VCaP (cell line): Measurements from ENCODE around the gene FBXO3.

Experiments used
- H3K27ac ChIP-seq: fragments of 450-650 bp; 2 replicates; pipeline ENCODE4 v1.5.1; 2017
- TF ChIP-seq, protein P1 (sequence below): fragments of 450-650 bp; conservative IDR thresholded peaks from 2 replicates; pipeline ENCODE4 v1.5.1; 2017; ENCODE audit warnings: mild to moderate bottlenecking, moderate library complexity

FBXO3 gene

DNA sequence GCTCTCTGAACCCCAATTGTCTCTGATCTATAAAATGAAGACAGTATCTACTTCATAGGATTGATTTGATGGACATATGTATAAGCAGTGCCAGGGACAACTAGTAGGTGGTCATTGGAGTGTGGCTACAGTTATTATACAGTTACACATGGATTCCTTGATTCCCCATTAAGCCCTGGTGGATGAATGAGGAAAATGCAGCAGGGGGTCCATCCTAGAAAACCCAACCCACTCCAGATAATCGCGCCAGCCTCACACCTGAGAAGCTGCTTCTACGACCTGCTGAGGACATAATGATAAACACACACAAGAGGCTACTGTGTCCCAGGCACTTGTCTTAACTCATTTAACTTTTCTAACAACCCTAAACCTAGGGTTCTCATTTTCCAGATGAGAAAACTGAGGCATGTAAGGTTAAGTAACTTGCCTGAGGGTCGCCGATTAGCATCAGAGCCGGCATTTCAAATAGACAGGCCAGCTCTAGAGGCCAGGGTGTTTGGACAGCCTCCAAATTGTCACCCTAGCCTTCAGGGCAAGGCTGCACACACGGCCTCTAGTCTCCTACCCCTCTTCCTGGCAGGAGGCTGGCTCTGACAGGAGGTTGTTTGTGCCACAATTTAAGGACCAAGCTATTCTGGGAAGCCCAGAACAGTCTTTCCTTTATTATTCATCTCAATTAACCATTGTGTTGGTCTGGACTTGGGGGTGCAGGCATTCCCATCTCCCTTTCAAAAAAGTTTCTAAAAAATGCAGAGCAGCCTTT lies 69.9 kb downstream of the FBXO3 start:
- no peak overlapping the region for H3K27ac ChIP-seq
- TF ChIP-seq, protein P1, sequence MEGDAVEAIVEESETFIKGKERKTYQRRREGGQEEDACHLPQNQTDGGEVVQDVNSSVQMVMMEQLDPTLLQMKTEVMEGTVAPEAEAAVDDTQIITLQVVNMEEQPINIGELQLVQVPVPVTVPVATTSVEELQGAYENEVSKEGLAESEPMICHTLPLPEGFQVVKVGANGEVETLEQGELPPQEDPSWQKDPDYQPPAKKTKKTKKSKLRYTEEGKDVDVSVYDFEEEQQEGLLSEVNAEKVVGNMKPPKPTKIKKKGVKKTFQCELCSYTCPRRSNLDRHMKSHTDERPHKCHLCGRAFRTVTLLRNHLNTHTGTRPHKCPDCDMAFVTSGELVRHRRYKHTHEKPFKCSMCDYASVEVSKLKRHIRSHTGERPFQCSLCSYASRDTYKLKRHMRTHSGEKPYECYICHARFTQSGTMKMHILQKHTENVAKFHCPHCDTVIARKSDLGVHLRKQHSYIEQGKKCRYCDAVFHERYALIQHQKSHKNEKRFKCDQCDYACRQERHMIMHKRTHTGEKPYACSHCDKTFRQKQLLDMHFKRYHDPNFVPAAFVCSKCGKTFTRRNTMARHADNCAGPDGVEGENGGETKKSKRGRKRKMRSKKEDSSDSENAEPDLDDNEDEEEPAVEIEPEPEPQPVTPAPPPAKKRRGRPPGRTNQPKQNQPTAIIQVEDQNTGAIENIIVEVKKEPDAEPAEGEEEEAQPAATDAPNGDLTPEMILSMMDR, result no peak

DNA sequence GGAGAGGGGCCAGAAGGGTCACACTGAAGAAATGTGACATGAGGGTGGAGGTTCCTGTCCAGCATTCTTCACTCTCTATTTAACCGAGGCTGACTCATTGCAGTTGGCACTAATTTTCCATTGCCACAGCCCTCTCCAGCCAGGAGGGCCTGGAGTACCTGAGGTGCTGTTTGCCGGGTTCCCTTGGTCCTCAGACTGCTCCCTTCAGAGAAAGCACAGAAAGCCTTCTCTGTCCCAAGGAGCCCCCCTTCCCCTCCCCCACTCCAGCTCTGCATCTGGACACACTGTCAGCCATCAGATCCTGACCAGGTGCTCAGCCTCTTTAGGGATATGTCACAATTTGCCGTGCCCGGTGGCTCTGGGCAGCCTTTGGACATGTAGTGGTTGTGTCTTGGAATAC lies 70.5 kb downstream of the FBXO3 start:
- TF ChIP-seq, protein P1, result no peak
- no peak overlapping the region for H3K27ac ChIP-seq

DNA sequence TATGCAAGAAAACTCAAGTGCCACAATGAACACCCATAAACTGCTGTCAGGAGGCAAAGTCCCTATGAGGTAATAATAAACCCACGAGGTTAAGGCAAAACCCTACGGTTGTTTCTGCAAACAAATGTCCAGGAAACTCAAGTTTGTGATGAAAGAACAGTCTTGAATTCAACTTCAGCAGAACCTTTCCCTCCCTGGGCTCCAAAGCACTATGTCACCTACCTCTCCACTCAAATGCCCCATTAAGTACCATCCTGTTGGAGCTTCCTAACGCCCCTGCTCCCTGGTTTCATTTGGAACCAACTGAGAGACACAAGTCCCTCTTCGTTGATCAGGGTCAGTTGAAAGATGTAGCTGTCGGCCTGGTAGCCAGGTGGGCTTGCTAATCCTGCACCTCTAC lies 71.1 kb downstream of the FBXO3 start:
- TF ChIP-seq, protein P1, result no peak
- no peak overlapping the region for H3K27ac ChIP-seq

DNA sequence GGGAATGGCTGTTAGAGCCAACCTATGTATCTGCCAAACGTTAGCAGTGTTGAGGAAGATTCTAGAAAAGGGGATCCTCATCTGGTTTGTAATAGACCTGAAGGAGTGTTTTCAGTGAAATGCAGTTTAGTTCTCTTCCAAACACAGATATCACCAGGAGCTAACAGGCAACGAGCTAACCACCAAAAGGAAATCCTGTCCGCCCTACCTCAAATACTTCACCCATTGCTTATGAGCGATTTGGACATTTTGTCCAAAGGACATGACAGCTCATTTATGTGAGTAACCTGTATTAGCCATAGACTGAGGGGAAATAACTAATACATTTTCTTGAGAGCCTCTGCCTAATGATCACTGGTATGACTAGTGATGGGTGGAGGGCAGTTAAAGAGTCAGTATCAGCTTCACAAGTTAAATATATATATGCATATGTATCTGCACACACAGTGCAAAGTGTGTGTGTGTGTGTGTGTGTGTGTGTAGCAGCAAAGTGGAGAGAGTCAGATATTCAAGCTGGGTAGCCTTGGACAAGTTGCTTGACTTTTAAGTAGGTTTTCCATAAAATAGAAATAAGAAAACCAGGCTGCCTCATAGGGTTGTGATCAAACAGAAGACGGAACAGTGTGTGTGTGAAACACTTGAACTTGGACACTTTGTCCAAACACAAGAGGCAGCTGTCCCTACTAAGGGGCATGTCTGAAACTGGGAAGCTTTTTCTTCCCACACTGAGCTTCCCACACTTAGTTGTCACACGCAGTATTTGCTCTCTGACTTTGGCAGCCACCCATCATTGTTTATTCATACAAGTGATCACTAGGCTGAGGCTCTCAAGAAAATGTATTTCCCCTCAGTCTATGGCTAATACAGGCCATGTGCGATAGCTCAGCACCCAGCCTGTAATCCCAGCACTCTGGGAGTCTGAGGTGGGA lies 72.8 kb downstream of the FBXO3 start:
- TF ChIP-seq, protein P1, result no peak
- H3K27ac ChIP-seq, result peak overlapping the region; percentile 48

DNA sequence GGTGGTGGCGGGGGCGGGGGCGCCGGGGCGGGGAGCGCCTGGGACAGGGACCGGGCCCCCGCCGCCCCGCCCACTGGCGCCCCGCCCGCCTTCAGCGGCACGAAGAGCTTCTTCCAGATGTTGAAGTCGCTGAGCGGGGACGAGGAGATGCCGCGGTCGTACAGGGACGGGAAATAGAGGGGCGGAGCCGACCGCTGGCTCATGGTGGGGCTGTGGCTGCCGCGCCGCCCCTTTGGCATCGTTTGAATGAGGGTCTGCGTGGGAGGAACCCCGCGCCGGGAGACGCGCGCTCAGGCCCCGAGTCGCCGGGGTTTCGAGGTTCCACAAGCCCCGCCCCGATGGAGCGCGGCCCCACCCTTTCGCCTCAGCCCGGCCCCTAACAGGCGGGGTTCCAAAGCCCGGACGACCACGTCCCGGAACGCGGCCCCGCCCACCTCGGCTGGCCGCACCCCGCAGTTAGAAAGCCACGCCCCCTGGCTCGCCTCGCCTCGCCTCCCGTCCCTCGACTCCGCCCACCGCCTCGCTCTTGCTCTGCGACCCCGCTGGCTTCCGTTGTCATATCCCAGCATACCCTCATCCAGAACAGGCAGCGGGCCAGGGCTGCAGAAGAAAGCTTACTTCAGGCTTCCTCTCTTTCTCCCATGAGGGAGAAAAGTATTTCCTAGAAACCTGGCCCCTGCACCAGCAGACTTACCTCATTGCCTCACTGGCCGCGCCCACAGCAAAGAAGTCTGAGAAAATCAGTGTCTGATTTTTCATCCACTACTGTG lies 73.6 kb downstream of the FBXO3 start, which contains the start of gene C11orf91:
C11orf91 (minus strand) TSS at position 325 of the 770 bp plus-strand sequence; CDS start at position 239, 86 bp downstream.
- H3K27ac ChIP-seq, result peak within 1 kb of the TSS; percentile 48
- TF ChIP-seq, protein P1, result no peak

DNA sequence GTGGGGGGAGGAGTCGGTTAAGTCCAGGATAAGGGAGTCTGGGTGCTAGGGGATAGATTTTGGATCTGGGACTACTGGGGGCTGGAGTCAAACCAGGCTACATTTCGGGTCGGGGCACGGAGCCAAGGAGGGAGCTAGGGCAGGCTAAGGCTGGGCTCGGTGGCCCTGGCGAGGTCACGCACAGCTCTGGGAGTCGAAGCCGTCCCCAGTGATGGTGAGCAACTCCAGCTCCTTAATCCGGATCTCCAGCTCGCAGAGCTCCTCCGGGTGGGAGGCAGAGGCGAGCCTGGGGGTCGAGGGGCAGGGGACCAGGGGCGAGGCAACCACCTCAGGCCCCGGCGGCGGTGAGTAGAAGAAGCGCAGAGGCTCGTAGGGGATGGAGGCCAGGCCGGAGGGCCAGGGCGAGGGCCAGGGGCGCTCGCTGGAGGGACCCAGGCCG lies 74.2 kb downstream of the FBXO3 start:
- H3K27ac ChIP-seq, result no peak overlapping the region

More for the DNA sequence above, 74.2 kb downstream of the FBXO3 start:
- TF ChIP-seq, protein P1, result no peak
